Measurements from ENCODE around the gene UBTD2. TPM values are rescaled to one million over a fixed set of nuclear protein-coding genes. Genes with fewer than 3 reads are reported as not detected.

The UBTD2 gene
- total and polyA plus RNA-seq, 2 donors (not counting 1 experiment from before 2014, with no cell fraction given) = 1.4 to 9.2 TPM

- Histone ChIP-seq H3K27me3 (replicated peaks in 1 of 4; ENCODE audit: control extremely low read depth in 1 of 4, control insufficient read depth in 3 of 4, insufficient read depth in 4 of 4, low read length in 3 of 4) (no peaks in the 10 kb centered on the region), H3K4me2 (replicated peaks; ENCODE audit: low read depth, low read length, poor library complexity, severe bottlenecking) (no peak overlapping the region), H3K27ac (ENCODE audit: low read length in 2 of 2) (no peak overlapping the region), H3K9me3 (ENCODE audit: control extremely low read depth in 1 of 3, control insufficient read depth in 2 of 3, insufficient read depth in 1 of 3, low read length in 2 of 3) (peaks cover 1 to 5% (median 5%) of the 10 kb centered on the region in 3 donors), H3K79me2 (ENCODE audit: control insufficient read depth, insufficient read depth, low read length) (no peaks in the 10 kb centered on the region), H2AFZ (ENCODE audit: insufficient read depth, low read depth, low read length, poor library complexity, severe bottlenecking) (no peak overlapping the region), H3K9ac (ENCODE audit: low read length) (no peak overlapping the region), H3K4me3 (ENCODE audit: control extremely low read depth in 1 of 5, extremely low read depth in 1 of 5, insufficient read depth in 1 of 5, low read depth in 2 of 5, low read length in 4 of 5) (no peak overlapping the region), H3K36me3 (replicated peaks in 1 of 2; ENCODE audit: control extremely low read depth in 1 of 2, control insufficient read depth in 1 of 2, extremely low read depth in 1 of 2, insufficient read depth in 2 of 2, low read length in 1 of 2) (peaks cover 0 to 19% of the 10 kb centered on the region in 2 experiments), H4K20me1 (ENCODE audit: control insufficient read depth, insufficient read depth, low read length, poor library complexity, severe bottlenecking) (no peaks in the 10 kb centered on the region), H3K4me1 (ENCODE audit: control insufficient read depth in 2 of 2, insufficient read depth in 2 of 2, low read length in 2 of 2) (no peaks in the 10 kb centered on the region)
- peaks cover 11% of the 10 kb centered on the region for H3K9me3 Mint-ChIP-seq (ENCODE audit: insufficient read depth)
- H3K27me3 Mint-ChIP-seq = no peaks in the 10 kb centered on the region
- intact Hi-C loops (cut with micrococcal nuclease) = no loop called here
- no peaks in the 10 kb centered on the region for H3K4me1 Mint-ChIP-seq
- ChIA-PET CTCF (no interaction called here), POLR2A (no interaction called here)
- DNase-seq (no peak), ATAC-seq (ENCODE audit: low read depth) (no peak)
- TF ChIP-seq, protein P1, sequence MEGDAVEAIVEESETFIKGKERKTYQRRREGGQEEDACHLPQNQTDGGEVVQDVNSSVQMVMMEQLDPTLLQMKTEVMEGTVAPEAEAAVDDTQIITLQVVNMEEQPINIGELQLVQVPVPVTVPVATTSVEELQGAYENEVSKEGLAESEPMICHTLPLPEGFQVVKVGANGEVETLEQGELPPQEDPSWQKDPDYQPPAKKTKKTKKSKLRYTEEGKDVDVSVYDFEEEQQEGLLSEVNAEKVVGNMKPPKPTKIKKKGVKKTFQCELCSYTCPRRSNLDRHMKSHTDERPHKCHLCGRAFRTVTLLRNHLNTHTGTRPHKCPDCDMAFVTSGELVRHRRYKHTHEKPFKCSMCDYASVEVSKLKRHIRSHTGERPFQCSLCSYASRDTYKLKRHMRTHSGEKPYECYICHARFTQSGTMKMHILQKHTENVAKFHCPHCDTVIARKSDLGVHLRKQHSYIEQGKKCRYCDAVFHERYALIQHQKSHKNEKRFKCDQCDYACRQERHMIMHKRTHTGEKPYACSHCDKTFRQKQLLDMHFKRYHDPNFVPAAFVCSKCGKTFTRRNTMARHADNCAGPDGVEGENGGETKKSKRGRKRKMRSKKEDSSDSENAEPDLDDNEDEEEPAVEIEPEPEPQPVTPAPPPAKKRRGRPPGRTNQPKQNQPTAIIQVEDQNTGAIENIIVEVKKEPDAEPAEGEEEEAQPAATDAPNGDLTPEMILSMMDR (IDR thresholded peaks at IDR 0.05) = no peak
- no peak for TF ChIP-seq EZH2 (IDR thresholded peaks at IDR 0.05; ENCODE audit: borderline replicate concordance, insufficient read depth, low read depth, low read length, poor library complexity, severe bottlenecking)
- no peak overlapping the region for H3K4me3 Mint-ChIP-seq
- H3K27ac Mint-ChIP-seq = no peak overlapping the region
- WGBS (ENCODE audit: insufficient coverage) = no CpG with 5 or more reads among the region's 3 CpGs
Measured at GRCh38 chr5:172216345-172216744, 67.2 kb downstream of the UBTD2 start.

GRCh38 chr5:172213126-172213525, 70.4 kb downstream of the UBTD2 start:
- Mint-ChIP-seq H3K4me3 (no peak overlapping the region), H3K27me3 (no peaks in the 10 kb centered on the region), H3K9me3 (ENCODE audit: insufficient read depth) (peaks cover 2% of the 10 kb centered on the region), H3K27ac (no peak overlapping the region), H3K4me1 (no peaks in the 10 kb centered on the region)
- ATAC-seq (ENCODE audit: low read depth) = no peak
- ChIA-PET POLR2A (no interaction called here), CTCF (no interaction called here)
- no peak overlapping the region for H2AFZ ChIP-seq (ENCODE audit: insufficient read depth, low read depth, low read length, poor library complexity, severe bottlenecking)
- H4K20me1 ChIP-seq (ENCODE audit: control insufficient read depth, insufficient read depth, low read length, poor library complexity, severe bottlenecking) = no peaks in the 10 kb centered on the region
- no peak for DNase-seq
- intact Hi-C loops (cut with micrococcal nuclease) = no loop called here
- H3K4me1 ChIP-seq (ENCODE audit: control insufficient read depth in 2 of 2, insufficient read depth in 2 of 2, low read length in 2 of 2) = no peaks in the 10 kb centered on the region
- H3K27ac ChIP-seq (ENCODE audit: low read length in 2 of 2) = no peak overlapping the region
- TF ChIP-seq EZH2 (IDR thresholded peaks at IDR 0.05; ENCODE audit: borderline replicate concordance, insufficient read depth, low read depth, low read length, poor library complexity, severe bottlenecking) = no peak
- TF ChIP-seq, protein P1 (IDR thresholded peaks at IDR 0.05) = no peak
- no peaks in the 10 kb centered on the region for H3K9me3 ChIP-seq (ENCODE audit: control extremely low read depth in 1 of 3, control insufficient read depth in 2 of 3, insufficient read depth in 1 of 3, low read length in 2 of 3)
- no peak overlapping the region for H3K4me2 ChIP-seq (replicated peaks; ENCODE audit: low read depth, low read length, poor library complexity, severe bottlenecking)
- H3K79me2 ChIP-seq (ENCODE audit: control insufficient read depth, insufficient read depth, low read length) = no peaks in the 10 kb centered on the region
- no peak overlapping the region for H3K4me3 ChIP-seq (ENCODE audit: control extremely low read depth in 1 of 5, extremely low read depth in 1 of 5, insufficient read depth in 1 of 5, low read depth in 2 of 5, low read length in 4 of 5)
- H3K9ac ChIP-seq (ENCODE audit: low read length) = no peak overlapping the region
- WGBS (ENCODE audit: insufficient coverage) = 100% methylated on average over 3 of the region's 4 CpGs
- peaks cover 0 to 14% of the 10 kb centered on the region in 2 experiments for H3K36me3 ChIP-seq (replicated peaks in 1 of 2; ENCODE audit: control extremely low read depth in 1 of 2, control insufficient read depth in 1 of 2, extremely low read depth in 1 of 2, insufficient read depth in 2 of 2, low read length in 1 of 2)
- H3K27me3 ChIP-seq (replicated peaks in 1 of 4; ENCODE audit: control extremely low read depth in 1 of 4, control insufficient read depth in 3 of 4, insufficient read depth in 4 of 4, low read length in 3 of 4) = no peaks in the 10 kb centered on the region

All from B cell (primary cell).